PC-3 (cell line): Measurements from ENCODE around the gene FNDC7.

Source experiments
- CTCF ChIP-seq: fragments of 300-600 bp; sonication (generic); conservative IDR thresholded peaks from 2 replicates; pipeline ENCODE4 v1.5.1; 2017; ENCODE audit warnings: antibody characterized with exemption, low read depth, mild to moderate bottlenecking, low read length
- EZH2 ChIP-seq: fragments of 300-600 bp; sonication (generic); IDR thresholded peaks from one replicate; pipeline ENCODE4 v1.6.1; 2017; ENCODE audit warnings: antibody characterized with exemption, mild to moderate bottlenecking, low read length; ENCODE audit not compliant: unreplicated experiment

DNA sequence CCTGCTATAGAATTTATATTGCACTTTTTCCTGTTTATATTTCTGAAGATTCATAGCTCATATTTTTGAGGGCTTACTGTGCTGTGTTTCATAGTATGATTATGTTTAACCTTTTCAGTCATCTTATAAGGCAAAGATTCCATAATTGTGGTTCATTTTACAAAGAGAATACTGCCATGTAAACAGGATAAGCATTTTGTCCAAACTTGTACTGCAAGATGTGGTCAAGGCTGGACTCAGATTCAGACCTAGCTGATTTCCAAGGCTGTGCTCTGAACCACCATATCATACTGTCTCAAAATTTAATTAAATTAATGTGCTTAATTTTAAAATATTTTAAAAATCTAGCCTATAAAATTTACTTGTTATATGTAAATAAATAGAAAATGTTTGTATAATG, 65.1 kb downstream of the FNDC7 start:
- TF ChIP-seq CTCF, result no peak
- TF ChIP-seq EZH2, result no peak
